Immature natural killer cell (primary cell): ENCODE data around the gene ERN2. TPM values are rescaled to one million over a fixed set of nuclear protein-coding genes. Genes with fewer than 3 reads are reported as not detected.
"Not testable (repeated sequence)": the region's sequence is repeated elsewhere in the genome, so short reads cannot be mapped to it uniquely, and the experiment has no call there.

Experiments
- DNase-seq, 3 donors: peaks; one replicate each; pipeline ENCODE4 v3.0.0; 2022; ENCODE audit warnings: mixed read lengths in 1 of 3
- H3K27ac Mint-ChIP-seq, 6 donors: one replicate each; pipeline ENCODE4 v1.8.0; 2020; ENCODE audit warnings: mixed read lengths in 6 of 6, mild to moderate bottlenecking in 5 of 6, inconsistent platforms in 4 of 6, moderate library complexity in 3 of 6
- H3K27me3 Mint-ChIP-seq, 3 donors: one replicate each; pipeline ENCODE4 v1.8.0; 2020 to 2021; ENCODE audit warnings: low read depth in 3 of 3, mild to moderate bottlenecking in 3 of 3, mixed read lengths in 3 of 3, moderate library complexity in 3 of 3, inconsistent platforms in 1 of 3
- H3K36me3 Mint-ChIP-seq, 3 donors: one replicate each; pipeline ENCODE4 v1.8.0; 2020; ENCODE audit warnings: mixed read lengths in 3 of 3, inconsistent platforms in 2 of 3, mild to moderate bottlenecking in 2 of 3
- H3K4me1 Mint-ChIP-seq, 2 donors: one replicate each; pipeline ENCODE4 v1.8.0; 2020; ENCODE audit warnings: inconsistent platforms in 2 of 2, mild to moderate bottlenecking in 2 of 2, mixed read lengths in 2 of 2, moderate library complexity in 1 of 2
- H3K4me3 Mint-ChIP-seq, 5 donors: one replicate each; pipeline ENCODE4 v1.8.0; 2020; ENCODE audit warnings: mild to moderate bottlenecking in 5 of 5, mixed read lengths in 5 of 5, inconsistent platforms in 3 of 5, moderate library complexity in 3 of 5
- H3K9me3 Mint-ChIP-seq, 6 donors: one replicate each; pipeline ENCODE4 v1.8.0; 2020; ENCODE audit warnings: mild to moderate bottlenecking in 6 of 6, mixed read lengths in 6 of 6, inconsistent platforms in 4 of 6, moderate library complexity in 3 of 6
- polyA plus RNA-seq, 3 donors: library from polyadenylated mRNA; unstranded; fragments of 300-500 nt; fragmentation: Illumina TruSeq; gene quantifications; one replicate each; pipeline ENCODE4 v1.2.3, GENCODE V29; 2021

ERN2 gene
- polyA plus RNA-seq, 3 donors from 2014 or later = not detected

GRCh38 chr16:23734176-23734893 lies 21.3 kb upstream of the ERN2 start:
- Mint-ChIP-seq H3K9me3 (no peaks in the 10 kb centered on the region), H3K4me1 (no peaks in the 10 kb centered on the region), H3K27ac (no peak overlapping the region), H3K36me3 (no peaks in the 10 kb centered on the region), H3K4me3 (no peak overlapping the region), H3K27me3 (peaks cover 0 to 23% (median 8%) of the 10 kb centered on the region in 3 donors)
- no peak for DNase-seq

GRCh38 chr16:23729503-23730424 lies 16.7 kb upstream of the ERN2 start:
- no peak for DNase-seq
- Mint-ChIP-seq H3K9me3 (no peaks in the 10 kb centered on the region), H3K27me3 (peaks cover 0 to 15% (median 5%) of the 10 kb centered on the region in 3 donors), H3K4me1 (peaks cover 1 to 5% of the 10 kb centered on the region in 2 donors), H3K36me3 (no peaks in the 10 kb centered on the region), H3K4me3 (no peak overlapping the region), H3K27ac (no peak overlapping the region)

GRCh38 chr16:23728112-23728477 lies 15.1 kb upstream of the ERN2 start:
- Mint-ChIP-seq H3K4me3 (no peak overlapping the region), H3K27ac (no peak overlapping the region), H3K27me3 (peaks cover 0 to 19% (median 7%) of the 10 kb centered on the region in 3 donors), H3K4me1 (peaks cover 1 to 5% of the 10 kb centered on the region in 2 donors), H3K9me3 (peaks cover under 1 to 3% (median 3%) of the 10 kb centered on the region in 6 donors), H3K36me3 (peaks cover under 1 to 1% (median under 1%) of the 10 kb centered on the region in 3 donors)
- DNase-seq = no peak

- Mint-ChIP-seq H3K9me3 (peaks cover 4 to 15% (median 8%) of the 10 kb centered on the region in 6 donors), H3K4me1 (peaks cover 1 to 5% of the 10 kb centered on the region in 2 donors), H3K27me3 (peaks cover 0 to 19% (median 7%) of the 10 kb centered on the region in 3 donors), H3K27ac (no peak overlapping the region), H3K4me3 (no peak overlapping the region), H3K36me3 (peaks cover 4 to 5% (median 4%) of the 10 kb centered on the region in 3 donors)
- no peak for DNase-seq
Observed at GRCh38 chr16:23726710-23727109, 13.7 kb upstream of the ERN2 start.

- H3K27ac Mint-ChIP-seq = no peak overlapping the region
- peaks cover 0 to 15% (median 10%) of the 10 kb centered on the region in 3 donors for H3K27me3 Mint-ChIP-seq
- no peak for DNase-seq
- peaks cover 1 to 5% of the 10 kb centered on the region in 2 donors for H3K4me1 Mint-ChIP-seq
- H3K4me3 Mint-ChIP-seq = no peak overlapping the region
- peaks cover 5 to 26% (median 9%) of the 10 kb centered on the region in 6 donors for H3K9me3 Mint-ChIP-seq
- H3K36me3 Mint-ChIP-seq = peaks cover 4 to 5% (median 4%) of the 10 kb centered on the region in 3 donors
Observed at GRCh38 chr16:23724785-23725131, 11.7 kb upstream of the ERN2 start.

GRCh38 chr16:23724096-23724784 lies 11.2 kb upstream of the ERN2 start:
- Mint-ChIP-seq H3K4me1 (peaks cover 1 to 5% of the 10 kb centered on the region in 2 donors), H3K4me3 (no peak overlapping the region), H3K27me3 (peaks cover 0 to 15% (median 10%) of the 10 kb centered on the region in 3 donors), H3K9me3 (peaks cover 5 to 26% (median 9%) of the 10 kb centered on the region in 6 donors), H3K27ac (no peak overlapping the region), H3K36me3 (peaks cover 4 to 5% (median 4%) of the 10 kb centered on the region in 3 donors)
- DNase-seq = no peak

GRCh38 chr16:23722613-23723240 lies 9.7 kb upstream of the ERN2 start:
- Mint-ChIP-seq H3K9me3 (peaks cover 5 to 26% (median 9%) of the 10 kb centered on the region in 6 donors), H3K27me3 (peaks cover 5 to 18% (median 12%) of the 10 kb centered on the region in 3 donors)
- H3K27ac Mint-ChIP-seq, H3K4me1 Mint-ChIP-seq, H3K36me3 Mint-ChIP-seq, H3K4me3 Mint-ChIP-seq, DNase-seq: not testable (repeated sequence)

- Mint-ChIP-seq H3K27me3 (peaks cover 10 to 14% (median 14%) of the 10 kb centered on the region in 3 donors), H3K4me1 (no peaks in the 10 kb centered on the region), H3K9me3 (peaks cover 0 to 8% (median 2%) of the 10 kb centered on the region in 6 donors), H3K36me3 (peaks cover 0 to 4% (median 0%) of the 10 kb centered on the region in 3 donors), H3K27ac (peak overlapping the region in 1 of 6 donors; percentile 40), H3K4me3 (no peak overlapping the region)
- no peak for DNase-seq
Observed at GRCh38 chr16:23716484-23716883, 3.5 kb upstream of the ERN2 start.

- peaks cover 7 to 18% (median 16%) of the 10 kb centered on the region in 3 donors for H3K27me3 Mint-ChIP-seq
- H3K4me3 Mint-ChIP-seq = no peak overlapping the region
- no peak for DNase-seq
- H3K27ac Mint-ChIP-seq = no peak overlapping the region
- peaks cover 0 to 4% (median 0%) of the 10 kb centered on the region in 3 donors for H3K36me3 Mint-ChIP-seq
- H3K4me1 Mint-ChIP-seq = no peaks in the 10 kb centered on the region
- H3K9me3 Mint-ChIP-seq = peaks cover 0 to 14% (median 2%) of the 10 kb centered on the region in 6 donors
Observed at GRCh38 chr16:23711785-23712184, 1.2 kb downstream of the ERN2 start.

- Mint-ChIP-seq H3K4me1 (no peaks in the 10 kb centered on the region), H3K36me3 (peaks cover 0 to 4% (median 0%) of the 10 kb centered on the region in 3 donors), H3K9me3 (peaks cover 0 to 14% (median 2%) of the 10 kb centered on the region in 6 donors), H3K27me3 (peaks cover 4 to 20% (median 19%) of the 10 kb centered on the region in 3 donors), H3K4me3 (no peak overlapping the region), H3K27ac (no peak overlapping the region)
- DNase-seq = no peak
Observed at GRCh38 chr16:23710504-23710903, 2.5 kb downstream of the ERN2 start.

- no peak overlapping the region for H3K4me3 Mint-ChIP-seq
Observed at GRCh38 chr16:23710008-23710407, 3.0 kb downstream of the ERN2 start.

GRCh38 chr16:23709536-23709935 lies 3.5 kb downstream of the ERN2 start:
- DNase-seq = no peak

More at GRCh38 chr16:23710008-23710407, 3.0 kb downstream of the ERN2 start:
- H3K4me1 Mint-ChIP-seq = no peaks in the 10 kb centered on the region
- H3K36me3 Mint-ChIP-seq = peaks cover 0 to 4% (median 0%) of the 10 kb centered on the region in 3 donors
- DNase-seq = no peak
- H3K27ac Mint-ChIP-seq = no peak overlapping the region
- H3K27me3 Mint-ChIP-seq = peaks cover 4 to 23% (median 19%) of the 10 kb centered on the region in 3 donors
- H3K9me3 Mint-ChIP-seq = peaks cover 0 to 14% (median 2%) of the 10 kb centered on the region in 6 donors

GRCh38 chr16:23706439-23706838 lies 6.6 kb downstream of the ERN2 start:
- DNase-seq = no peak
- Mint-ChIP-seq H3K27ac (no peak overlapping the region), H3K36me3 (peaks cover 0 to 8% (median 6%) of the 10 kb centered on the region in 3 donors), H3K4me3 (no peak overlapping the region), H3K9me3 (peaks cover 0 to 14% (median 4%) of the 10 kb centered on the region in 6 donors), H3K4me1 (no peaks in the 10 kb centered on the region), H3K27me3 (peaks cover 6 to 21% (median 10%) of the 10 kb centered on the region in 3 donors)

More at GRCh38 chr16:23709536-23709935, 3.5 kb downstream of the ERN2 start:
- Mint-ChIP-seq H3K27me3 (peaks cover 4 to 23% (median 17%) of the 10 kb centered on the region in 3 donors), H3K9me3 (peaks cover 0 to 14% (median 2%) of the 10 kb centered on the region in 6 donors), H3K27ac (no peak overlapping the region), H3K4me3 (no peak overlapping the region), H3K4me1 (no peaks in the 10 kb centered on the region), H3K36me3 (peaks cover 0 to 3% (median 0%) of the 10 kb centered on the region in 3 donors)
